DOHH2 (cell line): Measurements from ENCODE around the gene FSD1L.

Experiments
- EZH2phosphoT487 ChIP-seq: fragments of 200-600 bp; sonication (generic); IDR thresholded peaks from 2 replicates; pipeline ENCODE4 v1.6.1; 2017; ENCODE audit warnings: borderline replicate concordance, mild to moderate bottlenecking, antibody characterized with exemption, low read length, moderate library complexity, mixed read lengths
- TF ChIP-seq, protein P1 (sequence below): fragments of 200-600 bp; sonication (generic); IDR thresholded peaks from one replicate; pipeline ENCODE4 v1.5.1; 2014; ENCODE audit warnings: antibody characterized with exemption, mild to moderate bottlenecking, low read depth, low read length; ENCODE audit not compliant: poor library complexity, severe bottlenecking

DNA sequence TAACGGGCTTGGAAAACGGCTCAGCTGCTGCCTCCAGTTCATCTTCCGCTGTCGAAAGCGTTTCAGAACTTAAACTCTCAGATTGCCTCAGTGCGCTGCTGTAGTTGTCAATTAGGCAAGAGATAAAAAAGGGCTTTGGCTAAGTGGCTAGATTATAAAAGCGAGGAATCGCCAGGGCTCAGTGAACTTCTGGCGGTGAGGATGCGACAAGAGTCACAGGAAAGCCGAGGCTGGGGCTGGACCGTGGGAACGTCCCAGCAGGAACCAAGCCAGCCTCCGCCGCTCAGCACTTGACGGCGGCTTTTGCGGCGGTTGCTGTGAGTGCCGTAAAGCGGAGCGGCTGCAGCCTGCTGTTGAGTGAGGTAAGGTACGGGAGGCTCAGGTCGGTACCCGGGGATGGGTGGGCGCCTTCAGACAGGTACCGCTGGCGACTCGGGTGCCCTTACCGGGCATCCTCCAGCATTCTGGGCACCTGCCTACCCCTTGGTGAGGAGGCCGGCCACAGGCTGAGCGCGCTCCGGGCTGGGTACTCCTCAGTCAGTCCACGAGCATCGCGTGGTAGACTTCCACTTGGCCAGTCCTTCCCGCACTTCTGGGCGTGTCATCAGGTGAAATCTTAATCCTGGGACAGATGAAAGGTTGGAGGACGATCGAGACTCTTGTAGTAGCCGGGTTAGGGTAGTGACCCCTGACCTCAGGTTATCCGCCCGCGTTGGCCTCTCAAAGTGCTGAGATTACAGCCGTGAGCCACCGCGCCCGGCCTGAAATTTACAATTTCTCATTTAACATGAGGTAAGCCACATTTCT, 110.2 kb downstream of the FSD1L start, which contains the start of gene FKTN:
- TF ChIP-seq, protein P1, sequence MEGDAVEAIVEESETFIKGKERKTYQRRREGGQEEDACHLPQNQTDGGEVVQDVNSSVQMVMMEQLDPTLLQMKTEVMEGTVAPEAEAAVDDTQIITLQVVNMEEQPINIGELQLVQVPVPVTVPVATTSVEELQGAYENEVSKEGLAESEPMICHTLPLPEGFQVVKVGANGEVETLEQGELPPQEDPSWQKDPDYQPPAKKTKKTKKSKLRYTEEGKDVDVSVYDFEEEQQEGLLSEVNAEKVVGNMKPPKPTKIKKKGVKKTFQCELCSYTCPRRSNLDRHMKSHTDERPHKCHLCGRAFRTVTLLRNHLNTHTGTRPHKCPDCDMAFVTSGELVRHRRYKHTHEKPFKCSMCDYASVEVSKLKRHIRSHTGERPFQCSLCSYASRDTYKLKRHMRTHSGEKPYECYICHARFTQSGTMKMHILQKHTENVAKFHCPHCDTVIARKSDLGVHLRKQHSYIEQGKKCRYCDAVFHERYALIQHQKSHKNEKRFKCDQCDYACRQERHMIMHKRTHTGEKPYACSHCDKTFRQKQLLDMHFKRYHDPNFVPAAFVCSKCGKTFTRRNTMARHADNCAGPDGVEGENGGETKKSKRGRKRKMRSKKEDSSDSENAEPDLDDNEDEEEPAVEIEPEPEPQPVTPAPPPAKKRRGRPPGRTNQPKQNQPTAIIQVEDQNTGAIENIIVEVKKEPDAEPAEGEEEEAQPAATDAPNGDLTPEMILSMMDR, result no peak
- TF ChIP-seq EZH2phosphoT487, result no peak
